ENCODE measurements around the gene TMEM273. TPM values are rescaled to one million over a fixed set of nuclear protein-coding genes. Genes with fewer than 3 reads are reported as not detected.

Gene TMEM273
- total and polyA plus RNA-seq, 9 donors: 1.5 to 25.2 (median 5.0) TPM

- no peaks in the 10 kb centered on the region for H3K36me3 ChIP-seq
- TF ChIP-seq EP300 (IDR thresholded peaks at IDR 0.05) (no peak), CTCF (IDR thresholded peaks at IDR 0.05) (no peak), POLR2A (IDR thresholded peaks at IDR 0.05) (no peak)
- no peak overlapping the region for H3K27ac ChIP-seq
- no peaks in the 10 kb centered on the region for H3K27me3 ChIP-seq
- intact Hi-C loops (cut with DNase I): loop anchor here in 1 of 4 donors (5.0 kb wide), 1 partner anchor 50 kb away; no protein-coding TSS in a partner anchor
- H3K4me1 ChIP-seq (ENCODE audit: insufficient read depth): no peaks in the 10 kb centered on the region
- no peak overlapping the region for H3K4me3 ChIP-seq
- WGBS, 3 donors: 67 to 74% (median 73%) methylated on average over 8 of the region's 8 CpGs
- DNase-seq: no peak
- no peaks in the 10 kb centered on the region for H3K9me3 ChIP-seq
Observed at GRCh38 chr10:49187044-49187484, 1.1 kb downstream of the TMEM273 start.

GRCh38 chr10:49186613-49187012, 1.6 kb downstream of the TMEM273 start:
- 87 to 89% (median 89%) methylated on average over 4 of the region's 4 CpGs for WGBS, 3 donors
- intact Hi-C loops (cut with DNase I): loop anchor here in 1 of 4 donors (5.0 kb wide), 1 partner anchor 51 kb away; no protein-coding TSS in a partner anchor
- Histone ChIP-seq H3K4me3 (no peak overlapping the region), H3K27ac (no peak overlapping the region), H3K4me1 (ENCODE audit: insufficient read depth) (no peaks in the 10 kb centered on the region), H3K9me3 (no peaks in the 10 kb centered on the region), H3K36me3 (no peaks in the 10 kb centered on the region), H3K27me3 (no peaks in the 10 kb centered on the region)
- no peak for DNase-seq
- no peak for TF ChIP-seq CTCF (IDR thresholded peaks at IDR 0.05)
- no peak for TF ChIP-seq POLR2A (IDR thresholded peaks at IDR 0.05)
- TF ChIP-seq EP300 (IDR thresholded peaks at IDR 0.05): no peak

- Histone ChIP-seq H3K27ac (no peak overlapping the region), H3K27me3 (no peaks in the 10 kb centered on the region), H3K9me3 (no peaks in the 10 kb centered on the region), H3K4me1 (ENCODE audit: insufficient read depth) (no peaks in the 10 kb centered on the region), H3K36me3 (no peaks in the 10 kb centered on the region), H3K4me3 (no peak overlapping the region)
- no peak for TF ChIP-seq POLR2A (IDR thresholded peaks at IDR 0.05)
- no peak for TF ChIP-seq CTCF (IDR thresholded peaks at IDR 0.05)
- TF ChIP-seq EP300 (IDR thresholded peaks at IDR 0.05): no peak
- intact Hi-C loops (cut with DNase I): loop anchor here in 1 of 4 donors (5.0 kb wide), 1 partner anchor 52 kb away; no protein-coding TSS in a partner anchor
- no peak for DNase-seq
- 77 to 82% (median 80%) methylated on average over 3 of the region's 3 CpGs for WGBS, 3 donors
Observed at GRCh38 chr10:49185213-49185612, 3.0 kb downstream of the TMEM273 start.

GRCh38 chr10:49184642-49185111, 3.5 kb downstream of the TMEM273 start:
- no peak for DNase-seq
- Histone ChIP-seq H3K27ac (no peak overlapping the region), H3K27me3 (no peaks in the 10 kb centered on the region), H3K4me3 (no peak overlapping the region), H3K36me3 (no peaks in the 10 kb centered on the region), H3K4me1 (ENCODE audit: insufficient read depth) (no peaks in the 10 kb centered on the region), H3K9me3 (no peaks in the 10 kb centered on the region)
- 63 to 66% (median 63%) methylated on average over 6 of the region's 6 CpGs for WGBS, 3 donors
- intact Hi-C loops (cut with DNase I): loop anchor here in 1 of 4 donors (5.0 kb wide), 1 partner anchor 53 kb away; no protein-coding TSS in a partner anchor
- TF ChIP-seq POLR2A (IDR thresholded peaks at IDR 0.05) (no peak), CTCF (IDR thresholded peaks at IDR 0.05) (no peak), EP300 (IDR thresholded peaks at IDR 0.05) (no peak)

Data from ovary (tissue), 9 donors.